ENCODE data around the gene DUOXA2.

- TF ChIP-seq TOX (CRISPR knock-in tag; IDR thresholded peaks at IDR 0.05; ENCODE audit: borderline replicate concordance) (no peak), CSDC2 (CRISPR knock-in tag; IDR thresholded peaks at IDR 0.05) (no peak), RARB (CRISPR knock-in tag; IDR thresholded peaks at IDR 0.05) (no peak)
Measured at GRCh38 chr15:45121020-45121419, 6.9 kb downstream of the DUOXA2 start.

All from SK-N-SH treated with all-trans-retinoic acid at 6 μM for 48 hours (cell line).